ENCODE measurements around the gene GPC6.

GPC6 gene

GRCh38 chr13:93522501-93522900 lies 295.9 kb downstream of the GPC6 start:
- no peak for TF ChIP-seq CTCF (conservative IDR thresholded peaks at IDR 0.05)
- H3K27ac ChIP-seq = no peak overlapping the region

GRCh38 chr13:93525087-93525486 lies 298.5 kb downstream of the GPC6 start:
- H3K27ac ChIP-seq = no peak overlapping the region
- TF ChIP-seq CTCF (conservative IDR thresholded peaks at IDR 0.05) = no peak

GRCh38 chr13:93527748-93528297 lies 301.2 kb downstream of the GPC6 start:
- TF ChIP-seq CTCF (conservative IDR thresholded peaks at IDR 0.05) = no peak
- no peak overlapping the region for H3K27ac ChIP-seq

GRCh38 chr13:93529961-93530360 lies 303.4 kb downstream of the GPC6 start:
- TF ChIP-seq CTCF (conservative IDR thresholded peaks at IDR 0.05) = no peak
- no peak overlapping the region for H3K27ac ChIP-seq

- no peak for TF ChIP-seq CTCF (conservative IDR thresholded peaks at IDR 0.05)
- no peak overlapping the region for H3K27ac ChIP-seq
Measured at GRCh38 chr13:93534181-93534700, 307.6 kb downstream of the GPC6 start.

GRCh38 chr13:93535251-93535650 lies 308.6 kb downstream of the GPC6 start:
- TF ChIP-seq CTCF (conservative IDR thresholded peaks at IDR 0.05) = no peak
- H3K27ac ChIP-seq = no peak overlapping the region

- no peak for TF ChIP-seq CTCF (conservative IDR thresholded peaks at IDR 0.05)
- H3K27ac ChIP-seq = no peak overlapping the region
Measured at GRCh38 chr13:93539914-93540313, 313.3 kb downstream of the GPC6 start.
